H1 (cell line): ENCODE results near the gene TMEM164. TPM values are rescaled to one million over a fixed set of nuclear protein-coding genes. Genes with fewer than 3 reads are reported as not detected.
A peak's percentile ranks its signal among the peaks of the same experiment; 100 is the strongest.

Source experiments
- CTCF ChIA-PET: fragments of 300-600 bp; sonication (Branson Sonifier 250); formaldehyde crosslinking; loops from one replicate; lab custom pipeline; 2021; ENCODE audit not compliant: partially characterized antibody; lab: Charles Lee
- POLR2A ChIA-PET: fragments of 300-600 bp; sonication (Branson Sonifier 250); formaldehyde crosslinking; loops from one replicate; lab custom pipeline; 2021; ENCODE audit warnings: inconsistent platforms; ENCODE audit not compliant: partially characterized antibody; lab: Charles Lee
- DNase-seq, 2 experiments: peaks; one replicate each; pipeline versions ENCODE4 v3.0.0 to v3.0.0-alpha.2; 2010 to 2022; ENCODE audit warnings: low spot score in 2 of 2, low read depth in 1 of 2, mixed read lengths in 1 of 2
- FAIRE-seq: peaks from 2 replicates; lab custom pipeline; 2011; peaks lifted over from hg19 to GRCh38; lab: Jason Lieb, UNC
- H2AFZ ChIP-seq: 2 replicates; pipeline ENCODE4 v1.8.1; 2012; ENCODE audit warnings: low read length, inconsistent platforms
- H2AK5ac ChIP-seq: 2 replicates; pipeline ENCODE4 v1.6.1; 2013; ENCODE audit warnings: low read depth, low read length
- H2BK120ac ChIP-seq: replicated peaks from 2 replicates; pipeline ENCODE3; 2013; ENCODE audit warnings: low read depth, low read length, inconsistent platforms
- H2BK12ac ChIP-seq: 2 replicates; pipeline ENCODE4 v1.6.1; 2013; ENCODE audit warnings: low read depth, low read length
- H2BK15ac ChIP-seq: 2 replicates; pipeline ENCODE4 v1.6.1; 2013; ENCODE audit warnings: low read length
- H2BK20ac ChIP-seq: 2 replicates; pipeline ENCODE4 v1.6.1; 2013; ENCODE audit warnings: low read length
- H2BK5ac ChIP-seq: 2 replicates; pipeline ENCODE4 v1.6.1; 2013; ENCODE audit warnings: low read depth, low read length
- H3K14ac ChIP-seq: 2 replicates; pipeline ENCODE4 v1.6.1; 2013; ENCODE audit warnings: inconsistent platforms; ENCODE audit not compliant: insufficient read length
- H3K18ac ChIP-seq: 2 replicates; pipeline ENCODE4 v1.6.1; 2013; ENCODE audit warnings: low read length; ENCODE audit errors: extremely low read depth
- H3K23ac ChIP-seq: 2 replicates; pipeline ENCODE4 v1.6.1; 2013; ENCODE audit warnings: inconsistent platforms; ENCODE audit not compliant: insufficient read length
- H3K23me2 ChIP-seq: 2 replicates; pipeline ENCODE4 v1.6.1; 2013; ENCODE audit warnings: low read depth, low read length
- H3K27ac ChIP-seq: 2 replicates; pipeline ENCODE4 v1.6.1; 2011; ENCODE audit warnings: low read depth, low read length, inconsistent platforms
- H3K27me3 ChIP-seq, 4 experiments: replicated peaks in 1 of 4; 1 replicate in 1 of 4; 2 replicates in 3 of 4; pipeline versions ENCODE4 v1.6.1 to v1.8.1; 2011 to 2013; ENCODE audit warnings: low read length in 3 of 4, mild to moderate bottlenecking in 3 of 4, inconsistent platforms in 2 of 4, mixed read lengths in 2 of 4, moderate library complexity in 1 of 4; ENCODE audit not compliant: control insufficient read depth in 3 of 4, insufficient read depth in 3 of 4; ENCODE audit errors: extremely low read depth in 1 of 4
- H3K36me3 ChIP-seq, 4 experiments: 2 replicates each; pipeline versions ENCODE4 v1.6.1 to v1.8.1; 2011 to 2013; ENCODE audit warnings: mild to moderate bottlenecking in 4 of 4, low read length in 3 of 4, moderate library complexity in 2 of 4, control low read depth in 1 of 4, inconsistent platforms in 1 of 4; ENCODE audit not compliant: insufficient read depth in 4 of 4, control insufficient read depth in 2 of 4
- H3K4ac ChIP-seq: replicated peaks from 2 replicates; pipeline ENCODE3; 2013; ENCODE audit warnings: low read length, low read depth, mixed read lengths, inconsistent platforms; ENCODE audit not compliant: insufficient read length
- H3K4me1 ChIP-seq, 4 experiments: replicated peaks in 1 of 4; 1 replicate in 1 of 4; 2 replicates in 3 of 4; pipeline versions ENCODE4 v1.6.1 to v1.8.1; 2011 to 2013; ENCODE audit warnings: low read length in 3 of 4, inconsistent platforms in 2 of 4, mixed read lengths in 1 of 4; ENCODE audit not compliant: insufficient read depth in 4 of 4, control insufficient read depth in 3 of 4
- H3K4me2 ChIP-seq, 2 experiments: 2 replicates each; pipeline versions ENCODE4 v1.6.1 to v1.8.1; 2011 to 2013; ENCODE audit warnings: low read depth in 2 of 2, low read length in 2 of 2, control low read depth in 1 of 2, inconsistent platforms in 1 of 2, mild to moderate bottlenecking in 1 of 2; ENCODE audit not compliant: insufficient read depth in 1 of 2
- H3K4me3 ChIP-seq, 4 experiments: fragments of 200-600, 300-600 bp in 1 of 4; sonication (generic), shearing (Covaris generic), sonication (Bioruptor Twin) in 1 of 4; 2 replicates each; pipeline versions ENCODE4 v1.5.1 to v1.8.1; 2011 to 2016; ENCODE audit warnings: low read length in 4 of 4, low read depth in 3 of 4, control low read depth in 2 of 4, inconsistent platforms in 2 of 4, mild to moderate bottlenecking in 2 of 4, mixed read lengths in 1 of 4, moderate library complexity in 1 of 4; ENCODE audit not compliant: insufficient read depth in 2 of 4; ENCODE audit errors: extremely low read depth in 1 of 4
- H3K56ac ChIP-seq: replicated peaks from 2 replicates; pipeline ENCODE3; 2013; ENCODE audit warnings: low read depth, mild to moderate bottlenecking, mixed read lengths, low read length, inconsistent platforms; ENCODE audit not compliant: insufficient read length
- H3K79me1 ChIP-seq: 2 replicates; pipeline ENCODE4 v1.6.1; 2013; ENCODE audit warnings: low read depth, low read length, control low read depth
- H3K79me2 ChIP-seq, 2 experiments: 2 replicates each; pipeline versions ENCODE4 v1.6.1 to v1.8.1; 2012 to 2013; ENCODE audit warnings: low read length in 2 of 2, mild to moderate bottlenecking in 2 of 2, inconsistent platforms in 1 of 2; ENCODE audit not compliant: insufficient read depth in 2 of 2, control insufficient read depth in 1 of 2
- H3K9ac ChIP-seq, 4 experiments: replicated peaks in 1 of 4; 1 replicate in 1 of 4; 2 replicates in 3 of 4; pipeline versions ENCODE4 v1.6.1 to v1.8.1; 2011 to 2013; ENCODE audit warnings: low read depth in 3 of 4, low read length in 3 of 4, control low read depth in 2 of 4, mild to moderate bottlenecking in 2 of 4, moderate library complexity in 2 of 4, inconsistent platforms in 1 of 4; ENCODE audit errors: extremely low read depth in 1 of 4
- H3K9me3 ChIP-seq, 2 experiments: 2 replicates each; pipeline versions ENCODE4 v1.6.1 to v1.8.1; 2012 to 2013; ENCODE audit warnings: mild to moderate bottlenecking in 2 of 2, moderate library complexity in 2 of 2, control low read depth in 1 of 2, inconsistent platforms in 1 of 2, low read depth in 1 of 2, low read length in 1 of 2, mixed read lengths in 1 of 2; ENCODE audit not compliant: insufficient read depth in 2 of 2
- H4K20me1 ChIP-seq, 2 experiments: replicated peaks in 1 of 2; 2 replicates each; pipeline versions ENCODE3 to v1.8.1; 2011 to 2013; ENCODE audit warnings: inconsistent platforms in 2 of 2, low read length in 2 of 2, mild to moderate bottlenecking in 1 of 2; ENCODE audit not compliant: insufficient read depth in 2 of 2, control insufficient read depth in 1 of 2
- H4K5ac ChIP-seq: 2 replicates; pipeline ENCODE4 v1.6.1; 2013; ENCODE audit warnings: low read length, low read depth, mixed read lengths, inconsistent platforms; ENCODE audit not compliant: insufficient read length
- H4K8ac ChIP-seq: 2 replicates; pipeline ENCODE4 v1.8.0; 2013; ENCODE audit warnings: mild to moderate bottlenecking, moderate library complexity, low read length, inconsistent platforms; ENCODE audit not compliant: insufficient read depth; ENCODE audit errors: extremely low read depth
- H4K91ac ChIP-seq: replicated peaks from 2 replicates; pipeline ENCODE3; 2013; ENCODE audit warnings: low read length, mixed read lengths, inconsistent platforms; ENCODE audit not compliant: insufficient read length
- CBX8 ChIP-seq: fragments of 300-800, 300-1000 bp; sonication (generic); IDR thresholded peaks from 2 replicates; pipeline ENCODE4 v1.7.1; 2016; ENCODE audit warnings: low read depth, low read length, borderline replicate concordance
- HDAC6 ChIP-seq: IDR thresholded peaks from one replicate; pipeline ENCODE4 v1.7.1; 2012; ENCODE audit warnings: low read depth, mild to moderate bottlenecking, inconsistent platforms, low read length, moderate library complexity
- NANOG ChIP-seq: IDR thresholded peaks from 2 replicates; pipeline ENCODE4 v1.6.1; 2011; ENCODE audit warnings: low read length, low read depth, mild to moderate bottlenecking, inconsistent platforms; ENCODE audit not compliant: insufficient read depth, poor library complexity, severe bottlenecking
- POLR2A ChIP-seq, 2 experiments: IDR thresholded peaks; 1 replicate in 1 of 2; 2 replicates in 1 of 2; pipeline ENCODE4 v1.6.1; 2011; ENCODE audit warnings: low read depth in 2 of 2, low read length in 2 of 2, mild to moderate bottlenecking in 2 of 2; ENCODE audit errors: control extremely low read depth in 1 of 2
- RBBP5 ChIP-seq: IDR thresholded peaks from 2 replicates; pipeline ENCODE4 v1.7.1; 2012; ENCODE audit warnings: low read depth, mild to moderate bottlenecking, inconsistent platforms, low read length, moderate library complexity, borderline replicate concordance
- WGBS, 2 experiments: shearing (Covaris generic) in 1 of 2; methylation state at CpG; one replicate each; pipeline versions ENCODE4 v1.1.6 to v1.1.7; 2013 to 2015; ENCODE audit warnings: low lambda C conversion rate in 2 of 2, mixed read lengths in 2 of 2, inconsistent platforms in 1 of 2, low coverage in 1 of 2, missing lambda C conversion rate in 1 of 2; ENCODE audit not compliant: insufficient replicate concordance in 2 of 2, insufficient coverage in 1 of 2, insufficient read length in 1 of 2; ENCODE audit errors: extremely low coverage in 1 of 2, missing lambda C conversion rate in 1 of 2; 5-methylcytosine and 5-hydroxymethylcytosine counted together
- polyA plus RNA-seq, 7 experiments: library from polyadenylated mRNA; depleted of rRNA in 3 of 7; stranded (reverse) in 5 of 7; unstranded in 2 of 7; fragments of >200 nt in 5 of 7; fragments of 200-250 nt in 2 of 7; gene quantifications; 1 replicate in 5 of 7; 2 replicates in 1 of 7; 4 replicates in 1 of 7; pipeline versions ENCODE4 v1.2.1 to v1.2.3, GENCODE V29; 2011 to 2013; ENCODE audit warnings: missing spikeins in 2 of 7, mixed read lengths in 2 of 7
- total RNA-seq: library from RNA; stranded (reverse); fragmentation: NEBNext Ultra II Directional; extraction: Animal tissue kit (Norgen Biotek cat#: 25700); gene quantifications from 2 replicates; pipeline ENCODE4 v1.2.1, GENCODE V29; 2021
- TF ChIP-seq, protein P1 (sequence below): IDR thresholded peaks from 2 replicates; pipeline ENCODE4 v1.6.1; 2012; ENCODE audit warnings: low read length, inconsistent platforms
- TF ChIP-seq, protein P2 (sequence below): IDR thresholded peaks from 2 replicates; pipeline ENCODE4 v1.6.1; 2012; ENCODE audit warnings: inconsistent platforms

Gene TMEM164
- total and polyA plus RNA-seq, 2 of the 8 experiments (the other 6 are each of a cell fraction or from before 2014, with no cell fraction given), result 7.3 to 14.8 TPM

DNA sequence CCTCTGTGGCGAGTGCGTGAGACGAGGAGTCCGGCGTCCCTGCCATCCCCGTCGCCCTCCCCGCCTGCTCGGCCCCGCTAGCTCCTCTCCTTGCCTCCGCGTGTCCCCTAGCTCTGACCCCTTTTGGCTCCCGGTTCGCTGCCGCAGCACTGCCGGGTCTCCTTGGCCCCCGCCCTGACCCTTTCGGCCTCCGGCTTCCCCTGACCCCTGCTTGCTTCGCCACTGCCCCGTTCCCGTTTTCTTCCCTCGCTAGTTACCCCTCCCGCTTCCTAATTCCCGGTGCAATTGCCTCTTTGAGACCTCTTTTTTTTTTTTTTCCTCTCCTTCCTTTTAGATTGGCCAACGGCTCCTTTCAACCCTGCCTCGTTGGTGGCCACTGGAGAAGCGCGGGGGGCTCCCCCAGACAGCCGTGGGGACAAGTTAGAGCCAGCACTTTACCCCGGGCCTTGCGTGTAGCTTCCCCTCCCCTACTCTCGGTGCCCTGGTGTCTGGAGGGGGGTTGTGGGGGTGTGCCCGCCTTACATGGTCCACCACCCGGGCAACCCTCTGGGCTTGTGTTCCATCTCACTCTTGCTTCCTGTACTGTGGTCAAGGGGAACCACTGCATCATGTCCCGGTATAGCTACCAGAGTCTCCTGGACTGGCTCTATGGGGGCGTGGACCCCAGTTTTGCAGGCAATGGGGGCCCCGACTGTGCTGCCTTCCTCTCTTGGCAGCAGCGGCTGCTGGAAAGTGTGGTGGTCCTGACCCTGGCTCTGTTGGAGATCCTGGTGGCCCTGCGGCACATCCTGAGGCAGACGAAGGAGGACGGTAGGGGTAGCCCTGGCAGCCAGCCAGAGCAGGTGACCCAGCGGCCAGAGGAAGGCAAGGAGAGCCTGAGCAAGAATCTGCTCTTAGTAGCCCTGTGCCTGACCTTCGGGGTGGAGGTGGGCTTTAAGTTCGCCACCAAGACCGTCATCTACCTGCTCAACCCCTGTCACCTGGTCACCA lies 548 bp downstream of the TMEM164 start:
- H2AK5ac ChIP-seq, result no peak overlapping the region
- H2BK20ac ChIP-seq, result no peak overlapping the region
- H3K79me2 ChIP-seq, result peaks cover 0 to 3% of the 10 kb centered on the region in 2 experiments; a peak in 1 of 4 replicates
- H3K9me3 ChIP-seq, result no peaks in the 10 kb centered on the region
- H2BK15ac ChIP-seq, result no peak overlapping the region
- H3K23me2 ChIP-seq, result peaks cover 2% of the 10 kb centered on the region; the same call in 1 of the 2 replicates
- DNase-seq (no peak), FAIRE-seq (no peak)
- H4K8ac ChIP-seq, result peak overlapping the region; percentile 25; the same call in 1 of the 2 replicates
- H3K4me3 ChIP-seq, result peak overlapping the region; percentile 49 to 72 (median 61)
- POLR2A ChIA-PET, result interaction anchor here (0.8 to 1.9 kb wide), 2 partner anchors 10 to 11 kb away, joined by 3 to 8 read pairs; no protein-coding TSS in a partner anchor
- WGBS, 2 experiments, result 37% methylated on average over 10 of the region's 46 CpGs; no CpG with 5 or more reads in 1 of the 2 experiments
- TF ChIP-seq CBX8, result no peak
- TF ChIP-seq POLR2A (IDR thresholded peaks at IDR 0.05; ENCODE audit: control extremely low read depth in 1 of 2, low read depth in 2 of 2, low read length in 2 of 2), result peak in 1 of 2 experiments; percentile 69; a peak in 2 of 3 replicates
- TF ChIP-seq, protein P1, sequence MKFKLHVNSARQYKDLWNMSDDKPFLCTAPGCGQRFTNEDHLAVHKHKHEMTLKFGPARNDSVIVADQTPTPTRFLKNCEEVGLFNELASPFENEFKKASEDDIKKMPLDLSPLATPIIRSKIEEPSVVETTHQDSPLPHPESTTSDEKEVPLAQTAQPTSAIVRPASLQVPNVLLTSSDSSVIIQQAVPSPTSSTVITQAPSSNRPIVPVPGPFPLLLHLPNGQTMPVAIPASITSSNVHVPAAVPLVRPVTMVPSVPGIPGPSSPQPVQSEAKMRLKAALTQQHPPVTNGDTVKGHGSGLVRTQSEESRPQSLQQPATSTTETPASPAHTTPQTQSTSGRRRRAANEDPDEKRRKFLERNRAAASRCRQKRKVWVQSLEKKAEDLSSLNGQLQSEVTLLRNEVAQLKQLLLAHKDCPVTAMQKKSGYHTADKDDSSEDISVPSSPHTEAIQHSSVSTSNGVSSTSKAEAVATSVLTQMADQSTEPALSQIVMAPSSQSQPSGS, result no peak
- TF ChIP-seq, protein P2, sequence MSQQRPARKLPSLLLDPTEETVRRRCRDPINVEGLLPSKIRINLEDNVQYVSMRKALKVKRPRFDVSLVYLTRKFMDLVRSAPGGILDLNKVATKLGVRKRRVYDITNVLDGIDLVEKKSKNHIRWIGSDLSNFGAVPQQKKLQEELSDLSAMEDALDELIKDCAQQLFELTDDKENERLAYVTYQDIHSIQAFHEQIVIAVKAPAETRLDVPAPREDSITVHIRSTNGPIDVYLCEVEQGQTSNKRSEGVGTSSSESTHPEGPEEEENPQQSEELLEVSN, result 0 out of 2 replicates have a peak, but pooled peaks have one; percentile 40
- TF ChIP-seq NANOG, result no peak
- TF ChIP-seq HDAC6, result no peak
- TF ChIP-seq RBBP5, result 0 out of 2 replicates have a peak, but pooled peaks have one; percentile 3
- H2BK5ac ChIP-seq, result no peak overlapping the region
- peaks cover 0 to 3% of the 10 kb centered on the region in 2 experiments for H4K20me1 ChIP-seq
- no peaks in the 10 kb centered on the region for H3K27me3 ChIP-seq
- peak overlapping the region in 2 of 4 experiments; percentile 25 to 69; a peak in 3 of 7 replicates for H3K9ac ChIP-seq
- no peak overlapping the region; the same call in 1 of the 2 replicates for H3K27ac ChIP-seq
- H3K18ac ChIP-seq, result peak overlapping the region; percentile 60; the same call in 1 of the 2 replicates
- H3K4ac ChIP-seq, result no peak overlapping the region
- no peak overlapping the region for H3K56ac ChIP-seq
- no peaks in the 10 kb centered on the region for H3K79me1 ChIP-seq
- no peak overlapping the region for H2BK120ac ChIP-seq
- H2AFZ ChIP-seq, result no peak overlapping the region
- H3K4me1 ChIP-seq, result peaks cover 0 to 14% (median 5%) of the 10 kb centered on the region in 4 experiments; a peak in 6 of 7 replicates
- CTCF ChIA-PET, result interaction anchor here (1.2 kb wide), 2 partner anchors 122 to 157 kb away, joined by 3 to 4 read pairs; no protein-coding TSS in a partner anchor
- no peak overlapping the region for H3K23ac ChIP-seq
- no peak overlapping the region for H4K91ac ChIP-seq
- no peaks in the 10 kb centered on the region for H3K36me3 ChIP-seq
- H3K4me2 ChIP-seq, result peak overlapping the region; percentile 76 to 92
- no peak overlapping the region for H2BK12ac ChIP-seq
- no peak overlapping the region for H3K14ac ChIP-seq
- H4K5ac ChIP-seq, result no peak overlapping the region
